GM21529 (cell line): ENCODE data around the gene LYAR.

Experiments used
- ATAC-seq: cut with Tn5 transposase; IDR thresholded peaks from one replicate; pipeline ENCODE4 v1.9.1; 2021; ENCODE audit not compliant: unreplicated experiment

LYAR gene

DNA sequence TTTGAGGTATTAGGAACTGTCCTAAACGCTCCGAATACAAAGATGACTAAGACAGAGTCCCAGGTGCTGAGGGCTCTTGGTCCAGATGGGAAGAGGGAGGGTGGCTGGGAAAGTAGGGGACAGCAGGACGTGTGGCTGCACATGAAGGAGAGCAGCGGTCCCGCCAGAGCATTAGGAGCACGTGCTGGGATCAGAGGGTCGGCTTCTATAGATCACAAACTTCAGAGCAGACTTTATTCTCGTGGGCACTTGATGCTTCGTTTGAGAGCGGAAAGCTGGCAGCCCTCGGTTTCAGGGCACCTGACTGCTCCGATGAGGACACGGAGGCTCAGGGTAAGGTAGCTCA lies 26.2 kb upstream of the LYAR start:
- no peak for ATAC-seq

GRCh38 chr4:4315461-4316149 lies 25.7 kb upstream of the LYAR start:
- no peak for ATAC-seq

DNA sequence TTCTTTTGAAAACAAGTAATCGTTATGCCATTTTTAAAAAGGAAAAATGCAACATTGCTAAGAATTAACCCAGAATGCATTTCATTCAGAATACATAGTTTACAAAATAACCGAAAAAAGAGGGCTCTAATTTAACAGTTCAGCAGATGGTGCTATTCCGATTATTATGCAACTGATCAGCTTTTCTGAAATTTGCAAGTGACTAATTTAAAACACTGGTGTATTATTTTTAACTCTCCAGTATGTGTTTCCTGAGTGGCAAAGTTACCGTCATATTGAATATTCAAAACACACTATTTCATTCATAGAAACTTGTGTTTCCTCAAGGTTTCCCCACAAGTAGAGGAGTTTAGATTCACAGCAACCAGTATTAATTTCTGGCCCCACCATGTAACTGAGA lies 21.2 kb upstream of the LYAR start:
- peak; percentile 74 for ATAC-seq

GRCh38 chr4:4308800-4309441 lies 19.0 kb upstream of the LYAR start:
- no peak for ATAC-seq

DNA sequence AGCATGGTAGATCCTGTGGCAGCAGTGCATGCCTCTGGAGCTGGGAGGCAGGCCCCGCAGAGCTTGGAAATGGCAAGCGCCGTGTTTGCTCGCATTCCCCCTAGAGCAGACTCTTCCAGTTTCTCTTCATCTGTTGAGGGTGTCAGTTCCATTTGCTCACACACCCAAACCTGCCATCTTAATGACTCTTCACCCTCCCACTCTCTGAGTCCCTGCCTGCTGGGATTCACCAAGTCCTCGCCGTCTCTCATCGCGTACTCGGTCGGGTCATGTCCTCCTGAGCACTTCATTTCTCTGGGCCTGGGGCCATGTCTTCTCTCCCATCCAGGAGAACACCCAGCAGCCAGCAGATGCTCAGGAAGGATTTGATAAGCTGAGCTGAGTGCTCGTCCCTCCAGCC lies 17.0 kb upstream of the LYAR start:
- no peak for ATAC-seq

- no peak for ATAC-seq
Observed at GRCh38 chr4:4302416-4302815, 12.5 kb upstream of the LYAR start.

- no peak for ATAC-seq
Observed at GRCh38 chr4:4302001-4302400, 12.0 kb upstream of the LYAR start.

DNA sequence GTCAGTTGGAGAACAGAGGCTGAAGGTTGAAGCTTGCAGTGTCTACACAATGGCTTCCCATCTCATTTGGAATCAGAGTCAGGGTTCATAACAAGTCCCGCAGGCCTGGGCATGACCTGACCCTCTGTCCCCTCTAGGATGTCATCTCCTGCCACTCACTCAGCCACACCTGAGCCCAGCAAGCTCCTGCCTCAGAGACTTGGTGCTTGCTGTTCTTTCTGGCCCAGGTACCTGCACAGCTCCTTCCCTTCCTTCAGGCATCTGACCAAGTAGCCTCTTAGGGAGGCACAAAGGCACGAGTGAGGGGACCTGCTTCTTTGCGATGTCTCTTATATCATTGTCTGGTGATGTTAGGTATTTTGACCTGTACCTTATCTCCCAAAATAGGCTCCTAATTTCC lies 9.1 kb upstream of the LYAR start:
- ATAC-seq = no peak

DNA sequence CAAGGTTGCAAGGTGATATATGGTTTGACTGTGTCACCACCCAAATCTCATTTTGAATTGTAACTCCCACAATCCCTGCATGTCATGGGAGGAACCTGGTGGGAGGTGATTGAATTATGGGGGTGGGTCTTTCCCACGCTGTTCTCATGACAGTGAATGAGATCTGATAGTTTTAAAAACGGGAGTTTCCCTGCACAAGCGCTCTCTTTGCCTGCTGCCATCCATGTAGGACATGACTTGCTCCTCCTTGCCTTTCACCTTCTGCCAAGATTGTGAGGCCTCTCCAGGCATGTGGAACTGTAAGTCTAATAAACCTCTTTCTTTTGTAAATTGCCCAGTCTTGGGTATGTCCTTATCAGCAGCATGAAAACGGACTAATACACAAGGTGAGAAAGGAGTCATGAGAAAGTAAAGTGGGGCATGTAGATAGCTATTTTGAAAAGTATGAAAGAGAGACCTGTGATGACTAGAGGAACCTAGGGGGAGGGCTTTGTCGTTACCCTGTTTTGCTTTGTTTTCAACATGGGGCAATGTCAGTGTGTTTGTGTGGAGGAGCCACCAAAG lies 6.4 kb upstream of the LYAR start:
- no peak for ATAC-seq

GRCh38 chr4:4293279-4293678 lies 3.3 kb upstream of the LYAR start:
- no peak for ATAC-seq

DNA sequence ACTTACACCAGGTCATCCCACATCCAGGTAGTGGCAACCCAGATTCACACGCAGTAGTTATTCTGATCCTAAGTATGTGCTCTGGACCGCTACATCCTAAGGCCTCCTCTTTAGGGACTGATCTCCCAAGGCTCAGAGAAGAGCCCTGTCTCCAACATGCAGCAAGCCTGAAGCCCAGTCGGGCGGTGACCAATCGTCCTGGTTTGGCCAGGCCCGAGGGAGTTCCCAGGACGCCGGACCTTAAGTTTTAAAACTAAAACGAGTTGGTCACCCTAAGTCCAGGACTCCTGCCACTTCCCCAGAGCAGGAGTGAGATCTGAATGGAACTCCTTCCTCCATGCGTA lies 385 bp downstream of the LYAR start:
- peak; percentile 18 for ATAC-seq

DNA sequence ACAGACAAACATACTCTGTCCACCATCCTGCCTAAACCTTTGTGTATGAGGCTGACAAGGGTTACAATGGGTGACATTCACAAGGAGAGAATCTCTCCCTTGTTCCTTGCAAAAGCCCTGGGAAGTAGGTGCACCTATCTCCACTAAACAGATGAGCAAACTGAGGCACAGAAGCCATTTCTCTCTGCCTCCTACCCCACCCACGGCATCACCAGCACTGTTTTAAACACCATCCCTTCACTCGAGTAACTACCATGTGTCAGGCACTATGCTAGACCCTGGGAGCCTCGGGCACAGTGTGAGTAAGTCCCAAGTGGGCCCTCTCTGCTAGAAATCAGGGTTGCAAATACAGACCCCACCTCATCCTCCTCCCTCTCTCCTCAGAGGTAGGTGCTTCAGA lies 899 bp downstream of the LYAR start:
- ATAC-seq = no peak

GRCh38 chr4:4288098-4288497 lies 1.9 kb downstream of the LYAR start:
- ATAC-seq = no peak

DNA sequence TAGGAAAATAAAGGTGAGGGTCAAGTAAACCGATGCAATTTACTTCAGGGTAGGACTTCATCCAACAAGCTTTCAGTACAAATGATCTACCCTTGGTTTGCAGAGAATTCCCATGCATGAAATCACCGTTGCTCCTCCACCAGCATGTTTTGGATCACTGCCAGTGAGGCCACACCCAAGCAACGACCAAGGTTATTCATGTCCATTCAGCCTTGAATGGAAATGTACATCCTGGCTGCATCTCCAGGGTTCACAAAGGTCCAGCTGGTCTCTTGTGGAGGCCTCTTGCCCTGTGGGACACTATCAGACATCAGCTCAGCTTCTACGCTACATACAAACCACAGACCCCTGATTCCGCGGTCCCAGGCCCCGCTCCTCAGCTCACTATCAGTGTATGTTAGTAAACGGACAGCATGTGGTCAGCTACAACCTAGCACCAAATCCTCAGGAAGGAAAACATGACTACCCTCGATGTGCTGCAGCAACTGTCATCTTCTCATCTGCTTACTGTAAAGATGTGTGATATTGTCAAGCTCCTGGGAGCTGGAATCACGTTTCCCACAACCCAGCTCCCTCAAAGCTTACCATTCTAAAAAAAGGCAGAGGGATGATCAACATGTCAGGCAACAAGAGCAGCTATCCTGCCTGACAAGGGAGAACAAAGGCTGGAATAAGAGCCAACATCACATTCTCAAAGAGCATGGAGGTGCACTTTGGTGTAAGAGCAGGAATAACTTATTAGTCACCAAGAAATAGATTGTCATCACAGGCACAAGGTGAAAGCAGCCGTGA lies 4.9 kb downstream of the LYAR start:
- no peak for ATAC-seq

- ATAC-seq = no peak
Observed at GRCh38 chr4:4281787-4282186, 8.2 kb downstream of the LYAR start.

GRCh38 chr4:4277531-4277930 lies 12.4 kb downstream of the LYAR start:
- no peak for ATAC-seq

DNA sequence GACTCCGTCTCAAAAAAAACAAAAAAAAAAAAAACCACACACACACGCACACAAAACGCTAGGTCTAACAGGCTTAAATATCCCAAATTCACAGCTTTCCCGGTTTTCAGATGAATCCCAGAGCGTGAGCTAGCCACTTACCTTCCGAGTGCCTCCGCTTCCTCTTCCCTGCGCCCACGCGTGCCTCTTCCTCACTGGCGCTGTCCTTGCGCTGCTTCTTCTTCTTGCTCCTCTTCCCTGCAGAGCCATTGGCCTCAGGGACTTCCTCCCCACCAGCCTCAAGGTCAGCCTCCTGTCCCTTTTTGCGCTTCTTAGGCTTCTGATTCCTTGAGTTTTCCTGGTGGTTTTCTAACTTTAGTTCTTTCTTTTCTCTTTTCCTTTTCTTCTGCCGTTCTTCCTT lies 15.7 kb downstream of the LYAR start:
- no peak for ATAC-seq

DNA sequence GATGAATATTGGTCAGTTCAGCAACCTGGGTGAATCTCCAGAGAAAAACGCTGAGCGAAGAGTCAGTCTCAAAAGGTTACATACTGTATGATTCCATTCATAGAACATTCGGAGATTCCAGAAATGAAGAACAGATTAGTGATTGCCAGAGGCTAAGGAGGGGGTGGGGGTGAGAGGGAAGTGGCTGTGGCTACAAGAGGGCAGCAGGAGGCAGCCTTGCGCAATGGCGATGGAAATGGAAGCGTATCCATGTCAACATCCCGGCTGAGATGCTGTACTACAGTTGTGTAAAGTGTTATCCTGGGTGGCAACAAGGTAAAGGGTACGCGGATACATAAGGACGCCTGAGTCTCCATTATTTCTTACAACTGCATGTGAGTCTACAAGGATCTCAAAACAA lies 18.0 kb downstream of the LYAR start:
- ATAC-seq = no peak

DNA sequence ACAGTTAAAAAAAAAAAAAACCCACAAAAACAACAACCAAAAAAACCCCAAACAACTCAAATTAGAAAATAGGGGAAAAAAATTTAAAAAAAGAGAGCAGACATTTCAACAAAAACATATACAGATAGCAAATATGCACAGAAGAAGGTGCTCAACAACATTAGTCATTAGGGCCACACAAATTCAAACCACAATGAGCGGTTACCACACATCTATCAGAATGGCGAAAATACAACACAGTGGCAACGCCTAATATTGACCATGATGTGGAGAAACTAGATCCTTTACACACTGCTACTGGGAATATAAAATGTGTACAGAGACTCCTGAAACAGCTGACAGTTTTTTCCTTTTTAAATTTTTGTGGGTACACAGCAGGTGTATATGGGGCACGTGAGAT lies 19.4 kb downstream of the LYAR start:
- no peak for ATAC-seq

- no peak for ATAC-seq
Observed at GRCh38 chr4:4269856-4270255, 20.1 kb downstream of the LYAR start.

- no peak for ATAC-seq
Observed at GRCh38 chr4:4269331-4269731, 20.6 kb downstream of the LYAR start.

DNA sequence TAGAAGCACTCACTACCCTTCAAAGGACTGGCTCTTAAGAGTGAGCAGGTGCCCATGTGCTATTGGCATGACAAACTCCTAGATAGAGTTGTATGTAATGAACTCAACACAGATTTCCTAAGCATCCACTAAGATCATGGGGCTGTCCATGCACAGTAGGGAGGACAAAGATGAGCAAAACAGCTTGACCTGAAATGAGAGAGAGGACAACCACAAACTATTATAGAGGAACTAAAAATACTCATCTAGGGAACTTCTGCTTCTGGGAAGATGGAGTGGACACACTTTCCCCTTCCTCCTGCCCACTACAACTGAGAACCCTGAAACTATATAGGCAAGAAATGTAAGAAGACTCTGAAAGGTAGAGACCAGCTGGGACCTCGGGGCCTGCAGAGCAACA lies 21.2 kb downstream of the LYAR start:
- no peak for ATAC-seq
